ENCODE results near the gene INTS7.
"Not testable (repeated sequence)": the region's sequence is repeated elsewhere in the genome, so short reads cannot be mapped to it uniquely, and the experiment has no call there.

INTS7 gene

DNA sequence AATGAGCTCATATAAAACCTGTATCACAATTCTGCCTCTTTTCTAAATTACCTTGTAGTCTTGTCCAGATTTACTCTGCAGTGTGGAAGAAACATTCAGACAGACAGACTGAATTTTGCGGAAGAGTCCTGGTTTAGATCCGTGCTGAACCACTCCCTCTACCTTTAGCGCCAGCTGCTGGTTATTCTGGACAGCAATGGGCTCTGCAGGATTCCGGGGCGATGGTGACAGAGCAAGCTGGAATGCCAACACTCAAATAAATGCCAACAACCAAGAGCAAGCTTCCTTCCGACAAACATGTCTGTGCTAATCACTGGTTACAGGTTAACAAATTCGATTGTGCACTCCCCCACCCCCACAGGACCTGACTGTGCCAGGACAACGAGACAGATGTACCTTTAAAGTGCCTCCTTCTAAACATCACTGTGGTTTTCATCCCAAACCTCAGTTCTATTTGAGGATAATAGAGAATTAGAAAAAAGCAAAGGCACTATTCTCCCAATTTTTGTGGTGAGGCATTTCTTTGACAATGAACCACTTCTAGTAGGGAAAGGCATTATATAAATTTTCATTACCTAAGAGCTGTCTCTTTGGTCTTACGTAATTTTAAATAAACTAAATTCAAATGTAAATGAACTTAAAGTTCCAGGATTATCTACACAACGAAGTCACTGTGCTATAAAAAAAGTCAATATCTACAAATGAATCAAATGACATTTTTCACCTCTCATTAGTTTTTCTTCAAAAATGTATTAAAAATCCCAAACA is 90.4 kb downstream of the INTS7 start:
- no peak overlapping the region for H3K4me3 ChIP-seq (ENCODE audit: low read length)
- H3K4me2 ChIP-seq (ENCODE audit: low read length): no peak overlapping the region
- no peak overlapping the region for H2AFZ ChIP-seq (ENCODE audit: low read depth, low read length)
- H4K20me1 ChIP-seq (ENCODE audit: insufficient read depth, low read length): no peaks in the 10 kb centered on the region
- no peaks in the 10 kb centered on the region for H3K27me3 ChIP-seq (ENCODE audit: low read depth, low read length)
- H3K27ac ChIP-seq (ENCODE audit: low read length): no peak overlapping the region
- H3K36me3 ChIP-seq (replicated peaks; ENCODE audit: low read depth, low read length): peaks cover 31% of the 10 kb centered on the region
- H3K9me3 ChIP-seq (ENCODE audit: insufficient read depth, low read length): no peaks in the 10 kb centered on the region
- H3K4me1 ChIP-seq (ENCODE audit: low read length): peaks cover 12% of the 10 kb centered on the region
- no peak overlapping the region for H3K9ac ChIP-seq (ENCODE audit: low read length)
- H3K79me2 ChIP-seq (ENCODE audit: low read length): no peaks in the 10 kb centered on the region
- TF ChIP-seq EZH2phosphoT487 (IDR thresholded peaks at IDR 0.05; ENCODE audit: low read depth) (no peak), CTCF (IDR thresholded peaks at IDR 0.05; ENCODE audit: low read depth, low read length) (peak; percentile 34; the same call in 1 of the 2 replicates)

DNA sequence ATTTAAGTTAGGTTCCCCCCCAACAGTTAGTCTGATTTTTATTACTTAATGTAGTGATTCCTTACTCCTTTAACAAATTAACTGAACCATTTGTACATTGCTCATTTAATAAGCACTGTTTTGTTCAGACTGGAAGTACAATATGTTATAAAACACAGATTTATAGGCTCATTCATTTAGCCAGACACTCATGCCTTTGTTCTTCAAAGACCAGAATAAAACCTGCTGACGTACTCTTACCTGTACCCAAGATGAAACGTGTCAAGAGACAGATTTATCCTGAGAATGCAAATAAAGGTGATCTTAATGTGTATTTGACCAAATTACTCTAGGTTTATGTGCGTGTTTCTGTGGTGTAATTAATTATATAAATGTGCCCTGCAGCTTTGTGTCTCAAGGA is 92.8 kb downstream of the INTS7 start:
- no peak for TF ChIP-seq CTCF (IDR thresholded peaks at IDR 0.05; ENCODE audit: low read depth, low read length)
- TF ChIP-seq EZH2phosphoT487 (IDR thresholded peaks at IDR 0.05; ENCODE audit: low read depth): no peak
- H3K36me3 ChIP-seq (replicated peaks; ENCODE audit: low read depth, low read length): peaks cover 31% of the 10 kb centered on the region
- no peak overlapping the region for H3K4me2 ChIP-seq (ENCODE audit: low read length)
- H3K4me3 ChIP-seq (ENCODE audit: low read length): no peak overlapping the region
- H3K27ac ChIP-seq (ENCODE audit: low read length): no peak overlapping the region
- H3K9ac ChIP-seq (ENCODE audit: low read length): no peak overlapping the region
- no peaks in the 10 kb centered on the region for H4K20me1 ChIP-seq (ENCODE audit: insufficient read depth, low read length)
- H3K27me3 ChIP-seq (ENCODE audit: low read depth, low read length): no peaks in the 10 kb centered on the region
- no peaks in the 10 kb centered on the region for H3K9me3 ChIP-seq (ENCODE audit: insufficient read depth, low read length)
- no peaks in the 10 kb centered on the region for H3K79me2 ChIP-seq (ENCODE audit: low read length)
- peaks cover 35% of the 10 kb centered on the region for H3K4me1 ChIP-seq (ENCODE audit: low read length)
- H2AFZ ChIP-seq (ENCODE audit: low read depth, low read length): no peak overlapping the region

- peak overlapping the region; percentile 21; the same call in 1 of the 2 replicates for H3K4me3 ChIP-seq (ENCODE audit: low read length)
- no peaks in the 10 kb centered on the region for H3K27me3 ChIP-seq (ENCODE audit: low read depth, low read length)
- peak overlapping the region; percentile 83 for H3K27ac ChIP-seq (ENCODE audit: low read length)
- H2AFZ ChIP-seq (ENCODE audit: low read depth, low read length): no peak overlapping the region
- no peaks in the 10 kb centered on the region for H3K9me3 ChIP-seq (ENCODE audit: insufficient read depth, low read length)
- no peaks in the 10 kb centered on the region for H4K20me1 ChIP-seq (ENCODE audit: insufficient read depth, low read length)
- no peaks in the 10 kb centered on the region for H3K79me2 ChIP-seq (ENCODE audit: low read length)
- peaks cover 25% of the 10 kb centered on the region for H3K36me3 ChIP-seq (replicated peaks; ENCODE audit: low read depth, low read length)
- 0 out of 2 replicates have a peak, but pooled peaks have one; percentile 42 for TF ChIP-seq EZH2phosphoT487 (IDR thresholded peaks at IDR 0.05; ENCODE audit: low read depth)
- no peak for TF ChIP-seq CTCF (IDR thresholded peaks at IDR 0.05; ENCODE audit: low read depth, low read length)
- H3K4me1 ChIP-seq (ENCODE audit: low read length): peaks cover 55% of the 10 kb centered on the region
- H3K4me2 ChIP-seq (ENCODE audit: low read length): peak overlapping the region; percentile 75
- H3K9ac ChIP-seq (ENCODE audit: low read length): peak overlapping the region; percentile 29; the same call in 1 of the 2 replicates
These were observed 95.4 kb downstream of the INTS7 start for GRCh38 chr1:211939876-211940468.

GRCh38 chr1:211938561-211938997 is 96.8 kb downstream of the INTS7 start:
- TF ChIP-seq CTCF (IDR thresholded peaks at IDR 0.05; ENCODE audit: low read depth, low read length): no peak
- TF ChIP-seq EZH2phosphoT487 (IDR thresholded peaks at IDR 0.05; ENCODE audit: low read depth): no peak
- H3K27ac ChIP-seq (ENCODE audit: low read length): peak overlapping the region; percentile 83
- H2AFZ ChIP-seq (ENCODE audit: low read depth, low read length): no peak overlapping the region
- H3K27me3 ChIP-seq (ENCODE audit: low read depth, low read length): no peaks in the 10 kb centered on the region
- peak overlapping the region; percentile 52 for H3K4me3 ChIP-seq (ENCODE audit: low read length)
- no peaks in the 10 kb centered on the region for H3K9me3 ChIP-seq (ENCODE audit: insufficient read depth, low read length)
- no peaks in the 10 kb centered on the region for H3K79me2 ChIP-seq (ENCODE audit: low read length)
- peak overlapping the region; percentile 17; the same call in 1 of the 2 replicates for H3K9ac ChIP-seq (ENCODE audit: low read length)
- peaks cover 17% of the 10 kb centered on the region for H3K36me3 ChIP-seq (replicated peaks; ENCODE audit: low read depth, low read length)
- H3K4me1 ChIP-seq (ENCODE audit: low read length): peaks cover 69% of the 10 kb centered on the region
- H3K4me2 ChIP-seq (ENCODE audit: low read length): peak overlapping the region; percentile 75
- H4K20me1 ChIP-seq (ENCODE audit: insufficient read depth, low read length): no peaks in the 10 kb centered on the region

DNA sequence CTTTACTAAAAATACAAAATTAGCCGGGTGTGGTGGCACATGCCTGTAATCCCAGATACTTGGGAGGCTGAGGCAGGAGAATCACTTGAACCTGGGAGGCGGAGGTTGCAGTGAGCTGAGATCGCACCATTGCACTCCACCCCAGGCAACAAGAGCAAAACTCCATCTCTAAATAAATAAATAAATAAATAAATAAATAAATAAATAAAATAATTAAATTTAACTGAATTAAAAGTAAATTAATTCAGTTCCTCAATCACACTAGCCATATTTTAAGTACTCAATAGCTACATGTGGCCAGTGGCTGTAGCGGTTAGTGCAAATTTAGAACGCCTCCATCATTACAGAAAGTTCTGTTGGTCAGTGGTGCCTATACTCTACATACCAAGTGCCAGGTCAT is 97.9 kb downstream of the INTS7 start:
- H3K36me3 ChIP-seq (replicated peaks; ENCODE audit: low read depth, low read length): peaks cover 14% of the 10 kb centered on the region

More for the DNA sequence above, 97.9 kb downstream of the INTS7 start:
- H3K4me3 ChIP-seq (ENCODE audit: low read length); H3K79me2 ChIP-seq (ENCODE audit: low read length); H3K27me3 ChIP-seq (ENCODE audit: low read depth, low read length); H3K27ac ChIP-seq (ENCODE audit: low read length); H2AFZ ChIP-seq (ENCODE audit: low read depth, low read length); H3K9ac ChIP-seq (ENCODE audit: low read length); H4K20me1 ChIP-seq (ENCODE audit: insufficient read depth, low read length); H3K9me3 ChIP-seq (ENCODE audit: insufficient read depth, low read length); H3K4me2 ChIP-seq (ENCODE audit: low read length): not testable (repeated sequence)
- peaks cover 81% of the 10 kb centered on the region for H3K4me1 ChIP-seq (ENCODE audit: low read length)

All from OCI-LY3 (cell line).